SU-DHL-6 (cell line): ENCODE measurements around the gene CACNA1G.

ENCODE experiments used
- H2AFZ ChIP-seq: fragments of 200-600 bp; sonication (generic); 2 replicates; pipeline ENCODE4 v1.6.1; 2014; ENCODE audit warnings: low read depth, mild to moderate bottlenecking, moderate library complexity, mixed read lengths, antibody characterized with exemption, low read length; ENCODE audit not compliant: severe bottlenecking
- H3F3A ChIP-seq: fragments of 200-600 bp; shearing (Covaris generic); 2 replicates; pipeline ENCODE4 v1.6.0; 2016; ENCODE audit warnings: antibody characterized with exemption, mild to moderate bottlenecking; ENCODE audit not compliant: insufficient read depth
- H3K27ac ChIP-seq: fragments of 200-600 bp; sonication (generic); 2 replicates; pipeline ENCODE4 v1.5.1; 2016; ENCODE audit warnings: low read depth, mild to moderate bottlenecking, low read length, moderate library complexity, mixed read lengths
- H3K27me3 ChIP-seq: fragments of 200-600 bp; sonication (generic), shearing (Covaris generic); 2 replicates; pipeline ENCODE4 v1.6.0; 2014; ENCODE audit warnings: mild to moderate bottlenecking, low read length
- H3K36me3 ChIP-seq: fragments of 200-600 bp; sonication (generic); 2 replicates; pipeline ENCODE4 v1.6.1; 2014; ENCODE audit warnings: mild to moderate bottlenecking, low read length, mixed read lengths
- H3K4me2 ChIP-seq: fragments of 300-600, 200-600 bp; shearing (Covaris generic), sonication (generic); 2 replicates; pipeline ENCODE4 v1.6.0; 2014; ENCODE audit warnings: low read length, low read depth, mild to moderate bottlenecking; ENCODE audit not compliant: poor library complexity, severe bottlenecking
- H3K4me3 ChIP-seq: fragments of 200-600 bp; sonication (generic); 2 replicates; pipeline ENCODE4 v1.5.1; 2014; ENCODE audit warnings: antibody characterized with exemption, low read length, mild to moderate bottlenecking, mixed read lengths; ENCODE audit not compliant: insufficient read depth, poor library complexity, severe bottlenecking
- H3K79me2 ChIP-seq: fragments of 200-600 bp; sonication (generic); 2 replicates; pipeline ENCODE4 v1.6.1; 2014; ENCODE audit warnings: mild to moderate bottlenecking, low read length, moderate library complexity; ENCODE audit not compliant: insufficient read depth
- H3K9ac ChIP-seq: fragments of 200-600 bp; sonication (generic); 2 replicates; pipeline ENCODE4 v1.7.0; 2014; ENCODE audit warnings: mild to moderate bottlenecking, low read length
- H3K9me2 ChIP-seq: fragments of 200-600 bp; sonication (generic); replicated peaks from 2 replicates; pipeline ENCODE4 v1.6.1; 2014; ENCODE audit warnings: low read length; ENCODE audit not compliant: insufficient read depth
- H3K9me3 ChIP-seq: fragments of 200-600 bp; sonication (generic); 2 replicates; pipeline ENCODE4 v1.6.1; 2014; ENCODE audit warnings: low read length, mixed read lengths; ENCODE audit not compliant: insufficient read depth
- H4K20me1 ChIP-seq: fragments of 200-600 bp; sonication (generic); 2 replicates; pipeline ENCODE4 v1.6.1; 2014; ENCODE audit warnings: low read depth, mild to moderate bottlenecking, antibody characterized with exemption, low read length, moderate library complexity, mixed read lengths
- EZH2phosphoT487 ChIP-seq: fragments of 200-600 bp; sonication (generic), shearing (Covaris generic); conservative IDR thresholded peaks from 2 replicates; pipeline ENCODE4 v1.6.1; 2018; ENCODE audit warnings: mild to moderate bottlenecking, antibody characterized with exemption, low read length, moderate library complexity, mixed read lengths
- TF ChIP-seq, protein P1 (sequence below): fragments of 200-600 bp; sonication (generic); IDR thresholded peaks from one replicate; pipeline ENCODE4 v1.5.1; 2017; ENCODE audit warnings: antibody characterized with exemption, mild to moderate bottlenecking, low read length, moderate library complexity; ENCODE audit not compliant: insufficient read depth, poor library complexity, severe bottlenecking

The CACNA1G gene

GRCh38 chr17:50660887-50661345 is 100.4 kb downstream of the CACNA1G start:
- Histone ChIP-seq H3K79me2 (no peaks in the 10 kb centered on the region), H3K27ac (no peak overlapping the region), H2AFZ (no peak overlapping the region), H3K27me3 (no peaks in the 10 kb centered on the region), H3K4me3 (no peak overlapping the region), H3K36me3 (no peaks in the 10 kb centered on the region), H3F3A (no peaks in the 10 kb centered on the region), H3K9me2 (no peaks in the 10 kb centered on the region), H3K4me2 (no peak overlapping the region), H3K9me3 (no peaks in the 10 kb centered on the region), H4K20me1 (no peaks in the 10 kb centered on the region), H3K9ac (no peak overlapping the region)
- TF ChIP-seq, protein P1, sequence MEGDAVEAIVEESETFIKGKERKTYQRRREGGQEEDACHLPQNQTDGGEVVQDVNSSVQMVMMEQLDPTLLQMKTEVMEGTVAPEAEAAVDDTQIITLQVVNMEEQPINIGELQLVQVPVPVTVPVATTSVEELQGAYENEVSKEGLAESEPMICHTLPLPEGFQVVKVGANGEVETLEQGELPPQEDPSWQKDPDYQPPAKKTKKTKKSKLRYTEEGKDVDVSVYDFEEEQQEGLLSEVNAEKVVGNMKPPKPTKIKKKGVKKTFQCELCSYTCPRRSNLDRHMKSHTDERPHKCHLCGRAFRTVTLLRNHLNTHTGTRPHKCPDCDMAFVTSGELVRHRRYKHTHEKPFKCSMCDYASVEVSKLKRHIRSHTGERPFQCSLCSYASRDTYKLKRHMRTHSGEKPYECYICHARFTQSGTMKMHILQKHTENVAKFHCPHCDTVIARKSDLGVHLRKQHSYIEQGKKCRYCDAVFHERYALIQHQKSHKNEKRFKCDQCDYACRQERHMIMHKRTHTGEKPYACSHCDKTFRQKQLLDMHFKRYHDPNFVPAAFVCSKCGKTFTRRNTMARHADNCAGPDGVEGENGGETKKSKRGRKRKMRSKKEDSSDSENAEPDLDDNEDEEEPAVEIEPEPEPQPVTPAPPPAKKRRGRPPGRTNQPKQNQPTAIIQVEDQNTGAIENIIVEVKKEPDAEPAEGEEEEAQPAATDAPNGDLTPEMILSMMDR = no peak
- TF ChIP-seq EZH2phosphoT487 = no peak

GRCh38 chr17:50661348-50661747 is 100.8 kb downstream of the CACNA1G start:
- H3K36me3 ChIP-seq = no peaks in the 10 kb centered on the region
- no peaks in the 10 kb centered on the region for H3K9me2 ChIP-seq
- no peaks in the 10 kb centered on the region for H3K79me2 ChIP-seq
- no peaks in the 10 kb centered on the region for H4K20me1 ChIP-seq
- no peaks in the 10 kb centered on the region for H3F3A ChIP-seq
- H3K4me3 ChIP-seq = no peak overlapping the region
- H3K9ac ChIP-seq = no peak overlapping the region
- H3K4me2 ChIP-seq = no peak overlapping the region
- H3K27me3 ChIP-seq = no peaks in the 10 kb centered on the region
- TF ChIP-seq, protein P1 = no peak
- no peak for TF ChIP-seq EZH2phosphoT487
- H3K27ac ChIP-seq = no peak overlapping the region
- no peaks in the 10 kb centered on the region for H3K9me3 ChIP-seq
- no peak overlapping the region for H2AFZ ChIP-seq

DNA sequence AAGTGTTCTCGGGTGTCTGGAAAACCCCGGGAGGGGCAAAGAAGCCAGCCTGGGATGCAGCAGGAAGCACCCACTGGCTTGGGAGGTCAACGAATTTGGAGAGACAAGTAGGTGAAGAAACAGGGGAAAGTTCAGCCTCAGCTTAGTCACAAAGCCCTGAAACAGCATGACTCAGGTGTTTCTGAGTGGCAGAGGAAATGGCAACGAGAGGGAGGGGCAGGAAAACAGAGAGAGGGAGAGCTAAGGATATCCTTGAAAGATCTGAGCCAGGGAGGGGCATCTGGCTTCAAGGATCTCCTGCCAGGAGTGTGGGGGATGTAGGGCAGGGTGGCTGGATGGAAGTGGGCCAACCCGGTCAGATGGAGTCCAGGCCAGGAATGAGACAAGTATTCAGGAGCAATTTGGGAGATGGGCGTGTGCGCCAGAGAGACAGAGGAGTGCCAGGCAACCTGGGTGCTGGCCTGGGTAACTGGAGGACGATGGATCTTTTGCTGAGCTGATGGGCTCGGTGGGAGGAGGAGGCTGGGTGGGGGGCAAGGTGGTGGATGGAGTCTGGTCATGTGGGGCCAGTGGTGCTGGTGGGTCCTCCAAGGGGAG is 101.4 kb downstream of the CACNA1G start:
- no peak for TF ChIP-seq EZH2phosphoT487
- TF ChIP-seq, protein P1 = no peak
- H3K27me3 ChIP-seq = no peaks in the 10 kb centered on the region
- no peak overlapping the region for H3K9ac ChIP-seq
- H3K36me3 ChIP-seq = no peaks in the 10 kb centered on the region
- no peak overlapping the region for H3K4me2 ChIP-seq
- H3K79me2 ChIP-seq = no peaks in the 10 kb centered on the region
- H3K27ac ChIP-seq = no peak overlapping the region
- H3K4me3 ChIP-seq = no peak overlapping the region
- H3K9me2 ChIP-seq = no peaks in the 10 kb centered on the region
- no peaks in the 10 kb centered on the region for H3F3A ChIP-seq
- H3K9me3 ChIP-seq = no peaks in the 10 kb centered on the region
- H2AFZ ChIP-seq = no peak overlapping the region
- no peaks in the 10 kb centered on the region for H4K20me1 ChIP-seq
